Peyer's patch (tissue), 4 donors: ENCODE data around the gene MMP3.

Experiments used
- POLR2A ChIP-seq, 2 donors: fragments of 450-650 bp; IDR thresholded peaks; one replicate each; pipeline ENCODE4 v1.5.1; 2017; ENCODE audit warnings: antibody characterized with exemption in 2 of 2, mild to moderate bottlenecking in 2 of 2, moderate library complexity in 2 of 2
- TF ChIP-seq, protein P1 (sequence below), 6 experiments: fragments of 450-650 bp in 4 of 6; fragments of 200-600 bp in 2 of 6; sonication (generic) in 1 of 6; IDR thresholded peaks; one replicate each; pipeline ENCODE4 v1.5.1; 2017 to 2019; ENCODE audit warnings: antibody characterized with exemption in 6 of 6, mild to moderate bottlenecking in 3 of 6, moderate library complexity in 1 of 6

- TF ChIP-seq POLR2A (IDR thresholded peaks at IDR 0.05), result no peak
- TF ChIP-seq, protein P1, sequence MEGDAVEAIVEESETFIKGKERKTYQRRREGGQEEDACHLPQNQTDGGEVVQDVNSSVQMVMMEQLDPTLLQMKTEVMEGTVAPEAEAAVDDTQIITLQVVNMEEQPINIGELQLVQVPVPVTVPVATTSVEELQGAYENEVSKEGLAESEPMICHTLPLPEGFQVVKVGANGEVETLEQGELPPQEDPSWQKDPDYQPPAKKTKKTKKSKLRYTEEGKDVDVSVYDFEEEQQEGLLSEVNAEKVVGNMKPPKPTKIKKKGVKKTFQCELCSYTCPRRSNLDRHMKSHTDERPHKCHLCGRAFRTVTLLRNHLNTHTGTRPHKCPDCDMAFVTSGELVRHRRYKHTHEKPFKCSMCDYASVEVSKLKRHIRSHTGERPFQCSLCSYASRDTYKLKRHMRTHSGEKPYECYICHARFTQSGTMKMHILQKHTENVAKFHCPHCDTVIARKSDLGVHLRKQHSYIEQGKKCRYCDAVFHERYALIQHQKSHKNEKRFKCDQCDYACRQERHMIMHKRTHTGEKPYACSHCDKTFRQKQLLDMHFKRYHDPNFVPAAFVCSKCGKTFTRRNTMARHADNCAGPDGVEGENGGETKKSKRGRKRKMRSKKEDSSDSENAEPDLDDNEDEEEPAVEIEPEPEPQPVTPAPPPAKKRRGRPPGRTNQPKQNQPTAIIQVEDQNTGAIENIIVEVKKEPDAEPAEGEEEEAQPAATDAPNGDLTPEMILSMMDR (IDR thresholded peaks at IDR 0.05), result no peak
Observed at GRCh38 chr11:102891736-102892135, 48.3 kb upstream of the MMP3 start.
